BJ (cell line): ENCODE measurements around the gene PTPRJ. TPM values are rescaled to one million over a fixed set of nuclear protein-coding genes. Genes with fewer than 3 reads are reported as not detected.

Experiments used
- CTCF ChIA-PET: fragments of 350-600 bp; formaldehyde crosslinking; extraction: SDS; loops from one replicate; lab custom pipeline; 2021; ENCODE audit warnings: antibody characterized with exemption, inconsistent platforms; lab: Yijun Ruan, JAX
- POLR2A ChIA-PET: fragments of 300-600 bp; sonication (Branson Sonifier 250); formaldehyde crosslinking; extraction: SDS; loops from one replicate; lab custom pipeline; 2021; ENCODE audit warnings: antibody characterized with exemption; lab: Charles Lee
- DNase-seq: peaks from one replicate; pipeline ENCODE4 v3.0.0-alpha.2; 2011; ENCODE audit warnings: low read depth
- H3K27me3 ChIP-seq: 2 replicates; pipeline ENCODE4 v1.6.0; 2011; ENCODE audit warnings: low read length; ENCODE audit not compliant: control insufficient read depth, insufficient read depth
- H3K36me3 ChIP-seq: 2 replicates; pipeline ENCODE4 v1.5.1; 2011; ENCODE audit warnings: low read length; ENCODE audit not compliant: control insufficient read depth, insufficient read depth
- H3K4me3 ChIP-seq: 2 replicates; pipeline ENCODE4 v1.5.1; 2011; ENCODE audit warnings: low read depth, mild to moderate bottlenecking, control low read depth, low read length
- polyA plus RNA-seq: library from polyadenylated mRNA; depleted of rRNA; stranded (reverse); fragments of >200 nt; gene quantifications from 2 replicates; pipeline ENCODE4 v1.2.3, GENCODE V29; 2011
- TF ChIP-seq, protein P1 (sequence below): IDR thresholded peaks from 2 replicates; pipeline ENCODE4 v1.5.1; 2011; ENCODE audit warnings: low read depth, mild to moderate bottlenecking, control low read depth, inconsistent platforms, low read length, moderate library complexity; ENCODE audit not compliant: insufficient read depth

Gene PTPRJ
- polyA plus RNA-seq, 1 experiment: 3.8 TPM

GRCh38 chr11:48028914-48029680 is 48.7 kb downstream of the PTPRJ start:
- no peak overlapping the region for H3K4me3 ChIP-seq
- TF ChIP-seq, protein P1, sequence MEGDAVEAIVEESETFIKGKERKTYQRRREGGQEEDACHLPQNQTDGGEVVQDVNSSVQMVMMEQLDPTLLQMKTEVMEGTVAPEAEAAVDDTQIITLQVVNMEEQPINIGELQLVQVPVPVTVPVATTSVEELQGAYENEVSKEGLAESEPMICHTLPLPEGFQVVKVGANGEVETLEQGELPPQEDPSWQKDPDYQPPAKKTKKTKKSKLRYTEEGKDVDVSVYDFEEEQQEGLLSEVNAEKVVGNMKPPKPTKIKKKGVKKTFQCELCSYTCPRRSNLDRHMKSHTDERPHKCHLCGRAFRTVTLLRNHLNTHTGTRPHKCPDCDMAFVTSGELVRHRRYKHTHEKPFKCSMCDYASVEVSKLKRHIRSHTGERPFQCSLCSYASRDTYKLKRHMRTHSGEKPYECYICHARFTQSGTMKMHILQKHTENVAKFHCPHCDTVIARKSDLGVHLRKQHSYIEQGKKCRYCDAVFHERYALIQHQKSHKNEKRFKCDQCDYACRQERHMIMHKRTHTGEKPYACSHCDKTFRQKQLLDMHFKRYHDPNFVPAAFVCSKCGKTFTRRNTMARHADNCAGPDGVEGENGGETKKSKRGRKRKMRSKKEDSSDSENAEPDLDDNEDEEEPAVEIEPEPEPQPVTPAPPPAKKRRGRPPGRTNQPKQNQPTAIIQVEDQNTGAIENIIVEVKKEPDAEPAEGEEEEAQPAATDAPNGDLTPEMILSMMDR: no peak
- DNase-seq: no peak
- CTCF ChIA-PET: interaction anchor here (1.0 to 1.9 kb wide), 2 partner anchors 11 to 94 kb away, joined by 3 to 6 read pairs; no protein-coding TSS in a partner anchor
- no peaks in the 10 kb centered on the region for H3K36me3 ChIP-seq
- POLR2A ChIA-PET: interaction anchor here (1.2 kb wide), 1 partner anchor 34 kb away, joined by 3 read pairs; no protein-coding TSS in a partner anchor
- H3K27me3 ChIP-seq: no peaks in the 10 kb centered on the region

- no peak for DNase-seq
- ChIA-PET CTCF (interaction anchor here (1.0 to 1.9 kb wide), 2 partner anchors 12 to 95 kb away, joined by 3 to 6 read pairs; no protein-coding TSS in a partner anchor), POLR2A (interaction anchor here (1.2 kb wide), 1 partner anchor 34 kb away, joined by 3 read pairs; no protein-coding TSS in a partner anchor)
- H3K27me3 ChIP-seq: no peaks in the 10 kb centered on the region
- no peak overlapping the region for H3K4me3 ChIP-seq
- no peaks in the 10 kb centered on the region for H3K36me3 ChIP-seq
- TF ChIP-seq, protein P1: no peak
Observed at GRCh38 chr11:48029681-48030290, 49.4 kb downstream of the PTPRJ start.

DNA sequence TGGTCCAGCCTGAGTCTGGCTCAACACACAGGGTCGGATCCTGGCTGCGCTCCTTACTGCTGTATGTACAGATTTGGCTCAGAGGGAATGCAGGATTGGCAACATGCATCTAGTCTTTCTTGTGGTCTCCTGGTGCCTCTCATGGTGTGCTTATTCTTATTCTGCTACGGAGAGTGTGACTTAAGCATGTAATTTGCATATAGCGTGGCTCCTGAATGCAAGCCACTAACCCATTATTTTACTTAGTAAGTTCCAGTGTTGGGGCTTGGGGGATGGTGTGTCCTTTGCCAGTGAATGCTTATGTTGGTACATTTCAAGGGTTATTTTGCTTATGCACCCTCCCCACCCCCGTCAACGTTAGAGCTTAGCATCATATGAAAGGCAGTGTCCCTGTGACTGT is 51.2 kb downstream of the PTPRJ start:
- POLR2A ChIA-PET: no interaction called here
- Histone ChIP-seq H3K27me3 (no peaks in the 10 kb centered on the region), H3K4me3 (no peak overlapping the region), H3K36me3 (no peaks in the 10 kb centered on the region)
- CTCF ChIA-PET: interaction anchor here (0.7 to 2.1 kb wide), 2 partner anchors 73 to 78 kb away, joined by 3 to 5 read pairs; no protein-coding TSS in a partner anchor
- TF ChIP-seq, protein P1: no peak
- DNase-seq: no peak

GRCh38 chr11:48032721-48033120 is 52.4 kb downstream of the PTPRJ start:
- no peaks in the 10 kb centered on the region for H3K36me3 ChIP-seq
- ChIA-PET POLR2A (no interaction called here), CTCF (interaction anchor here (2.1 kb wide), 1 partner anchor 77 kb away, joined by 5 read pairs; no protein-coding TSS in a partner anchor)
- no peak overlapping the region for H3K4me3 ChIP-seq
- no peaks in the 10 kb centered on the region for H3K27me3 ChIP-seq
- no peak for DNase-seq
- TF ChIP-seq, protein P1: no peak

GRCh38 chr11:48033918-48034341 is 53.6 kb downstream of the PTPRJ start:
- CTCF ChIA-PET: interaction anchor here (0.6 kb wide), 1 partner anchor 21 kb away, joined by 4 read pairs; no protein-coding TSS in a partner anchor
- Histone ChIP-seq H3K4me3 (no peak overlapping the region), H3K27me3 (no peaks in the 10 kb centered on the region), H3K36me3 (no peaks in the 10 kb centered on the region)
- TF ChIP-seq, protein P1: no peak
- POLR2A ChIA-PET: no interaction called here
- DNase-seq: no peak
